Measurements from ENCODE around the gene CTSK. TPM values are rescaled to one million over a fixed set of nuclear protein-coding genes. Genes with fewer than 3 reads are reported as not detected.

CTSK gene
- total RNA-seq, 1 donor from 2014 or later: 51.6 TPM

DNA sequence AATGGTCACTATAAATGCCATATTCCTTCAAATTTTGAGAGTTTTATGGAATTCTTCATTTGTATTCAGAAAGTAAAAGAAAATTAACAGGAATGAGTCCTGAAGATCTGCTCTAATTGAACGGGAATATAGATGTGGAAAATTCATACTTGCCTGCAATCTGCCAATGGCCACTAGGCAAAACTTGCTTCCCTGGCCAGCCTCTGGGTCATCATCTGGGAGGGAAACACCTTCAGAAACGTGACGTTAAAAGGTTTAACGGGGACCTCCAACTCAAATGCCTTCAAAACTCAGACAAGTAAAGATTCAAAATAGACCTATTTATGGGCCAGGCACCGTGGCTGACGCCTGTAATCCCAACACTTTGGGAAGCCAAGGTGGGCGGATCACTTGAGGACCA is 21.7 kb upstream of the CTSK start:
- H3K36me3 Mint-ChIP-seq (ENCODE audit: unreplicated experiment): peaks cover 55% of the 10 kb centered on the region
- DNase-seq (ENCODE audit: extremely low spot score, unreplicated experiment): no peak
- TF ChIP-seq, protein P1, sequence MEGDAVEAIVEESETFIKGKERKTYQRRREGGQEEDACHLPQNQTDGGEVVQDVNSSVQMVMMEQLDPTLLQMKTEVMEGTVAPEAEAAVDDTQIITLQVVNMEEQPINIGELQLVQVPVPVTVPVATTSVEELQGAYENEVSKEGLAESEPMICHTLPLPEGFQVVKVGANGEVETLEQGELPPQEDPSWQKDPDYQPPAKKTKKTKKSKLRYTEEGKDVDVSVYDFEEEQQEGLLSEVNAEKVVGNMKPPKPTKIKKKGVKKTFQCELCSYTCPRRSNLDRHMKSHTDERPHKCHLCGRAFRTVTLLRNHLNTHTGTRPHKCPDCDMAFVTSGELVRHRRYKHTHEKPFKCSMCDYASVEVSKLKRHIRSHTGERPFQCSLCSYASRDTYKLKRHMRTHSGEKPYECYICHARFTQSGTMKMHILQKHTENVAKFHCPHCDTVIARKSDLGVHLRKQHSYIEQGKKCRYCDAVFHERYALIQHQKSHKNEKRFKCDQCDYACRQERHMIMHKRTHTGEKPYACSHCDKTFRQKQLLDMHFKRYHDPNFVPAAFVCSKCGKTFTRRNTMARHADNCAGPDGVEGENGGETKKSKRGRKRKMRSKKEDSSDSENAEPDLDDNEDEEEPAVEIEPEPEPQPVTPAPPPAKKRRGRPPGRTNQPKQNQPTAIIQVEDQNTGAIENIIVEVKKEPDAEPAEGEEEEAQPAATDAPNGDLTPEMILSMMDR (IDR thresholded peaks at IDR 0.05): no peak
- no peaks in the 10 kb centered on the region for H3K27me3 Mint-ChIP-seq (ENCODE audit: unreplicated experiment)
- H3K27ac Mint-ChIP-seq (ENCODE audit: unreplicated experiment): no peak overlapping the region
- H3K4me3 Mint-ChIP-seq (ENCODE audit: unreplicated experiment): no peak overlapping the region
- no peaks in the 10 kb centered on the region for H3K4me1 Mint-ChIP-seq (ENCODE audit: unreplicated experiment)
- H3K9me3 Mint-ChIP-seq (ENCODE audit: unreplicated experiment): no peaks in the 10 kb centered on the region

DNA sequence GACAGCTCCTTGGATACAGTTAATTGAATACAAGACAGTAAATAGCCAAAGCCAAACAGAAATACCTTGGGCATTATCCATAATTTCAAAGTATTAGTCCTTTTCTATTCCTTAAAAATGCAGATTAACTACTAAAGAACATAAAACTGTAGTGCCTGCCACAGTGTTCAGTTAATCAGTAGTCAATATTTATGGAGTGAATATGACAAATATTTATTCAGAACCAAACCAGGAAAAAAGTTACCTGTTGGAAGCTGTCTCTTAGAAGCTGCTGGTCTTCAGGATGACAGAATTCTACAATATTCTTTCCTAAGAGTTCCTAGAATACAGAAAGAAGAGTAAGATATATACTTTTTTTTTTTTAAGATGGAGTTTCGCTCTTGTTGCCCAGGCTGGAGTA is 18.2 kb upstream of the CTSK start:
- H3K27ac Mint-ChIP-seq (ENCODE audit: unreplicated experiment): no peak overlapping the region
- no peak overlapping the region for H3K4me3 Mint-ChIP-seq (ENCODE audit: unreplicated experiment)
- no peaks in the 10 kb centered on the region for H3K9me3 Mint-ChIP-seq (ENCODE audit: unreplicated experiment)
- H3K4me1 Mint-ChIP-seq (ENCODE audit: unreplicated experiment): no peaks in the 10 kb centered on the region
- TF ChIP-seq, protein P1 (IDR thresholded peaks at IDR 0.05): no peak
- no peaks in the 10 kb centered on the region for H3K27me3 Mint-ChIP-seq (ENCODE audit: unreplicated experiment)
- peaks cover 42% of the 10 kb centered on the region for H3K36me3 Mint-ChIP-seq (ENCODE audit: unreplicated experiment)
- DNase-seq (ENCODE audit: extremely low spot score, unreplicated experiment): no peak

DNA sequence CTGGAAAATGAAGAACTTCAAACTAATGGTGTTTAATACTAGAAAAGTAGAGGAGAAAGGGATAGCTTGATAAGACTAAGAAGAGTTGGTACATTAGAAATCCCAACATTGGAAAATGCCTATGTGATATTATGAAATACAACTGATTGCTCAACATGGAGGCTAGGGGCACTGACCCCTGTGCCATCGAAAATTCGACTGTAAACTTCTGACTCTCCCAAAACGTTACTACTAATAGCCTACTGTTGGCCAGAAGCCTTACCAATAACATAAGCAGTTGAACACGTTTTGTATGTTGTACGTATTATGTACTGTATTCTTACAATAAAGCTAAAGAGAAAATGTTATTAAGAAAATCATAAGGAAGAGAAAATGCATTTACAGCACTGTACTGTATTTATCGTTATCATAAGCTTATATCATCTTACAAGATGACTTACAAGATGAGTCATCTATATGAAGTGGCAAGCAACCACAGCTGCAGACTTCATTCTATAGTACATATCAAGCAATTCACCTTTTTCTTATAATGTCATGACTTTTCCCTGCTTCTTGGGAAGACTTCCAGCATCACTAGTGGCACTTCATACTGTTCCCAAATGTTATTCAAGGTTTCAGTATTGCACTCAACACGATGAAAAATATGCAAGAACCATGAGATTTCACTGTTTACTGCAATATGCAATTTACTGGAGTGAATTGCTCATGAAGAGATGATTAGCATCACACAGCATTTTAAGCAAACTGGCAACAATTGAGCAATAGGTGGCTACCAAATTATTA is 12.9 kb upstream of the CTSK start:
- H3K9me3 Mint-ChIP-seq (ENCODE audit: unreplicated experiment): no peaks in the 10 kb centered on the region
- no peaks in the 10 kb centered on the region for H3K4me1 Mint-ChIP-seq (ENCODE audit: unreplicated experiment)
- TF ChIP-seq, protein P1 (IDR thresholded peaks at IDR 0.05): no peak
- H3K36me3 Mint-ChIP-seq (ENCODE audit: unreplicated experiment): peaks cover 38% of the 10 kb centered on the region
- H3K4me3 Mint-ChIP-seq (ENCODE audit: unreplicated experiment): no peak overlapping the region
- no peaks in the 10 kb centered on the region for H3K27me3 Mint-ChIP-seq (ENCODE audit: unreplicated experiment)
- no peak overlapping the region for H3K27ac Mint-ChIP-seq (ENCODE audit: unreplicated experiment)
- no peak for DNase-seq (ENCODE audit: extremely low spot score, unreplicated experiment)

DNA sequence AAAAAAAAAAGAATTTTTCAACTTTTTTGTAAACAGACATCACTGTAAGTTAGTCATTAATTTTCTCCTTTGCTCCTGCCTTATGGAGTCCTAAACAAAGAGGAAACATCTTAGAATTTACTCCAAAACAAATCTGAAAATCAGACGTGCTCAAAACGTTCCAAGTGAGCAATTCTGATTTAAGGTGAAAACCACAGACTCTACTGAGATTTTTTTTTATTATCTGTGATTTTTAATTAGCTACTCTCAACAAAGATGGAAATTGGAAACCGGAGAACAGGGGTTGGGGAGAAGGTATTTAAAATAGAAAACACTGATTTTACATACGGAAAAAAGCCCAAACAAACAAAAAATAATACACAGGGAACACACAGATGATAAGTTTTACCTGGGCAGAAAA is 7.8 kb upstream of the CTSK start:
- no peak for DNase-seq (ENCODE audit: extremely low spot score, unreplicated experiment)
- Mint-ChIP-seq H3K27ac (ENCODE audit: unreplicated experiment) (no peak overlapping the region), H3K4me3 (ENCODE audit: unreplicated experiment) (no peak overlapping the region), H3K27me3 (ENCODE audit: unreplicated experiment) (no peaks in the 10 kb centered on the region), H3K4me1 (ENCODE audit: unreplicated experiment) (no peaks in the 10 kb centered on the region), H3K9me3 (ENCODE audit: unreplicated experiment) (no peaks in the 10 kb centered on the region), H3K36me3 (ENCODE audit: unreplicated experiment) (peaks cover 34% of the 10 kb centered on the region)
- TF ChIP-seq, protein P1 (IDR thresholded peaks at IDR 0.05): no peak

DNA sequence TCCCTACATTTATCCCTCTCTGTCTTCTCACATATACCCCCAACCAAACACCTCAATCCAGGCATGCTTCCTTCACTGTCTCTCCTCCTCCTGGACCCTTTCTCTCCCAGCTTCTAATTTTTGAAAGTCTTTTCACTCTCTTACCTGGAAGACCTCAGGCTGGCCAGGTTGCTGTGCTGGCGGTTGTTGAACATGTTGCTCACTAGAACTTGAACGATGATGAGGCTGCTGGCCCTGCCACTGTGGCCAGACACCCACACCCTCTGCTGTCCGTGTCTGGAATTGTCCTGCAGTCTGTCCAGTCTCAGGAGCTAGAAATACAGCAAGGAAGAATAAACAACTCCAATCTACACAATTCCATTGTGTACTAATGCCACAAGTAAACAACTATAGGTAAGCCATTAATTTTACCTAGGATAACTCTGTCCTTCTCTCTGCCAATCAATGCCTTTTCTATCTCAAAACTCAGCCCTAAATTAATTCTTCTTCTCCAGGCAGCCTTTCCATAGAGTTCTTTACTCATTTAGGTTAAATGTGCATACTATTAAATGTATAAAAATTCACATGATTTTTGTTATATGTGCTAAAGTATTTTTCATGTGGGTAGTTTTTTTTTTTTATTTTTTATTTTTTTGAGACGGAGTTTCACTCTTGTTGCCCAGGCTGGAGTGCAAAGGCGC is 5.1 kb upstream of the CTSK start:
- H3K4me3 Mint-ChIP-seq (ENCODE audit: unreplicated experiment): no peak overlapping the region
- DNase-seq (ENCODE audit: extremely low spot score, unreplicated experiment): no peak

More for the DNA sequence above, 5.1 kb upstream of the CTSK start:
- Mint-ChIP-seq H3K27me3 (ENCODE audit: unreplicated experiment) (no peaks in the 10 kb centered on the region), H3K36me3 (ENCODE audit: unreplicated experiment) (peaks cover 31% of the 10 kb centered on the region), H3K4me1 (ENCODE audit: unreplicated experiment) (peaks cover 13% of the 10 kb centered on the region), H3K9me3 (ENCODE audit: unreplicated experiment) (no peaks in the 10 kb centered on the region), H3K27ac (ENCODE audit: unreplicated experiment) (no peak overlapping the region)
- TF ChIP-seq, protein P1 (IDR thresholded peaks at IDR 0.05): peak; percentile 75
